ENCODE measurements around the gene PDE9A.

- TF ChIP-seq POLR2A (IDR thresholded peaks at IDR 0.05), result no peak
- TF ChIP-seq, protein P1, sequence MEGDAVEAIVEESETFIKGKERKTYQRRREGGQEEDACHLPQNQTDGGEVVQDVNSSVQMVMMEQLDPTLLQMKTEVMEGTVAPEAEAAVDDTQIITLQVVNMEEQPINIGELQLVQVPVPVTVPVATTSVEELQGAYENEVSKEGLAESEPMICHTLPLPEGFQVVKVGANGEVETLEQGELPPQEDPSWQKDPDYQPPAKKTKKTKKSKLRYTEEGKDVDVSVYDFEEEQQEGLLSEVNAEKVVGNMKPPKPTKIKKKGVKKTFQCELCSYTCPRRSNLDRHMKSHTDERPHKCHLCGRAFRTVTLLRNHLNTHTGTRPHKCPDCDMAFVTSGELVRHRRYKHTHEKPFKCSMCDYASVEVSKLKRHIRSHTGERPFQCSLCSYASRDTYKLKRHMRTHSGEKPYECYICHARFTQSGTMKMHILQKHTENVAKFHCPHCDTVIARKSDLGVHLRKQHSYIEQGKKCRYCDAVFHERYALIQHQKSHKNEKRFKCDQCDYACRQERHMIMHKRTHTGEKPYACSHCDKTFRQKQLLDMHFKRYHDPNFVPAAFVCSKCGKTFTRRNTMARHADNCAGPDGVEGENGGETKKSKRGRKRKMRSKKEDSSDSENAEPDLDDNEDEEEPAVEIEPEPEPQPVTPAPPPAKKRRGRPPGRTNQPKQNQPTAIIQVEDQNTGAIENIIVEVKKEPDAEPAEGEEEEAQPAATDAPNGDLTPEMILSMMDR (IDR thresholded peaks at IDR 0.05), result no peak
These were observed 33.6 kb upstream of the PDE9A start for GRCh38 chr21:42619841-42620240.

Data from breast epithelium (tissue), 3 donors.